MM.1S (cell line): ENCODE results near the gene CD53.

Experiments used
- DNase-seq: peaks from one replicate; pipeline ENCODE4 v3.0.0-alpha.2; 2015
- H2AFZ ChIP-seq: fragments of 300-600 bp; sonication (generic); 2 replicates; pipeline ENCODE4 v1.6.0; 2016; ENCODE audit warnings: antibody characterized with exemption, low read length
- H3F3A ChIP-seq: fragments of 300-600 bp; sonication (generic); 2 replicates; pipeline ENCODE4 v1.6.1; 2016; ENCODE audit warnings: mild to moderate bottlenecking, antibody characterized with exemption, low read length, moderate library complexity, mixed read lengths; ENCODE audit not compliant: insufficient read depth
- H3K27ac ChIP-seq: fragments of 300-600 bp; sonication (generic); 2 replicates; pipeline ENCODE4 v1.5.1; 2016; ENCODE audit warnings: mild to moderate bottlenecking, low read length
- H3K27me3 ChIP-seq: fragments of 300-600 bp; sonication (generic); replicated peaks from 2 replicates; pipeline ENCODE4 v1.6.0; 2016; ENCODE audit warnings: low read length; ENCODE audit not compliant: insufficient read depth
- H3K36me3 ChIP-seq: fragments of 300-600 bp; sonication (generic); replicated peaks from 2 replicates; pipeline ENCODE4 v1.6.1; 2016; ENCODE audit warnings: mild to moderate bottlenecking, low read length, mixed read lengths; ENCODE audit not compliant: insufficient read depth
- H3K4me1 ChIP-seq: fragments of 300-600 bp; sonication (generic); 2 replicates; pipeline ENCODE4 v1.6.1; 2016; ENCODE audit warnings: low read length, mixed read lengths
- H3K4me2 ChIP-seq: fragments of 300-600 bp; sonication (generic); 2 replicates; pipeline ENCODE4 v1.6.0; 2016; ENCODE audit warnings: low read depth, low read length
- H3K4me3 ChIP-seq: fragments of 300-600 bp; sonication (generic); 2 replicates; pipeline ENCODE4 v1.5.1; 2016; ENCODE audit warnings: low read length, mixed read lengths
- H3K79me2 ChIP-seq: fragments of 300-600 bp; sonication (generic); 2 replicates; pipeline ENCODE4 v1.6.1; 2016; ENCODE audit warnings: mixed run types, low read length, mixed read lengths
- H3K9ac ChIP-seq: fragments of 300-600 bp; sonication (generic); 2 replicates; pipeline ENCODE4 v1.6.1; 2016; ENCODE audit warnings: low read length, mixed read lengths
- H3K9me2 ChIP-seq: fragments of 300-600 bp; sonication (generic); replicated peaks from 2 replicates; pipeline ENCODE4 v1.6.1; 2016; ENCODE audit warnings: mild to moderate bottlenecking, low read length, mixed read lengths; ENCODE audit not compliant: insufficient read depth
- H3K9me3 ChIP-seq: fragments of 300-600 bp; sonication (generic); replicated peaks from 2 replicates; pipeline ENCODE4 v1.6.1; 2016; ENCODE audit warnings: mild to moderate bottlenecking, low read length, mixed read lengths; ENCODE audit not compliant: insufficient read depth
- H4K20me1 ChIP-seq: fragments of 300-600 bp; sonication (generic); 2 replicates; pipeline ENCODE4 v1.6.1; 2016; ENCODE audit warnings: mild to moderate bottlenecking, low read length, moderate library complexity, mixed read lengths; ENCODE audit not compliant: insufficient read depth
- CTCF ChIP-seq: fragments of 300-600 bp; sonication (generic); IDR thresholded peaks from 2 replicates; pipeline ENCODE4 v1.5.1; 2016; ENCODE audit warnings: antibody characterized with exemption, low read length, mixed read lengths
- EZH2 ChIP-seq: fragments of 300-600 bp; sonication (generic); optimal IDR thresholded peaks from 2 replicates; pipeline ENCODE3; 2017; ENCODE audit warnings: low read depth, mild to moderate bottlenecking, antibody characterized with exemption, low read length, mixed read lengths
- EZH2phosphoT487 ChIP-seq: fragments of 300-600 bp; sonication (generic); IDR thresholded peaks from 2 replicates; pipeline ENCODE4 v1.6.1; 2018; ENCODE audit warnings: antibody characterized with exemption, low read length

The CD53 gene

GRCh38 chr1:110902820-110903463 lies 30.0 kb downstream of the CD53 start:
- H3K79me2 ChIP-seq, result no peaks in the 10 kb centered on the region
- no peak for TF ChIP-seq EZH2
- TF ChIP-seq EZH2phosphoT487, result no peak
- no peak for TF ChIP-seq CTCF
- H4K20me1 ChIP-seq, result no peaks in the 10 kb centered on the region
- no peaks in the 10 kb centered on the region for H3K4me1 ChIP-seq
- H3F3A ChIP-seq, result no peaks in the 10 kb centered on the region
- no peak for DNase-seq
- no peaks in the 10 kb centered on the region for H3K9me3 ChIP-seq
- no peak overlapping the region for H3K4me2 ChIP-seq
- no peak overlapping the region for H2AFZ ChIP-seq
- no peak overlapping the region for H3K4me3 ChIP-seq
- H3K27ac ChIP-seq, result no peak overlapping the region
- H3K9me2 ChIP-seq, result no peaks in the 10 kb centered on the region
- no peaks in the 10 kb centered on the region for H3K36me3 ChIP-seq
- no peak overlapping the region for H3K9ac ChIP-seq
- H3K27me3 ChIP-seq, result no peaks in the 10 kb centered on the region

- Histone ChIP-seq H3K27me3 (no peaks in the 10 kb centered on the region), H2AFZ (no peak overlapping the region), H3K4me3 (no peak overlapping the region), H3K9ac (no peak overlapping the region), H3K9me2 (no peaks in the 10 kb centered on the region), H3K79me2 (no peaks in the 10 kb centered on the region), H3K4me1 (no peaks in the 10 kb centered on the region), H4K20me1 (no peaks in the 10 kb centered on the region), H3K36me3 (no peaks in the 10 kb centered on the region), H3F3A (no peaks in the 10 kb centered on the region), H3K9me3 (no peaks in the 10 kb centered on the region), H3K27ac (no peak overlapping the region), H3K4me2 (no peak overlapping the region)
- TF ChIP-seq CTCF (no peak), EZH2phosphoT487 (no peak), EZH2 (no peak)
- no peak for DNase-seq
These were observed 31.0 kb downstream of the CD53 start for GRCh38 chr1:110903853-110904500.

- Histone ChIP-seq H3K9me2 (no peaks in the 10 kb centered on the region), H3K4me3 (no peak overlapping the region), H3K4me1 (peaks cover 5% of the 10 kb centered on the region; the same call in 1 of the 2 replicates), H2AFZ (no peak overlapping the region), H4K20me1 (no peaks in the 10 kb centered on the region), H3K27ac (no peak overlapping the region), H3K4me2 (no peak overlapping the region), H3F3A (no peaks in the 10 kb centered on the region), H3K79me2 (no peaks in the 10 kb centered on the region), H3K36me3 (no peaks in the 10 kb centered on the region), H3K27me3 (no peaks in the 10 kb centered on the region), H3K9me3 (no peaks in the 10 kb centered on the region), H3K9ac (no peak overlapping the region)
- no peak for TF ChIP-seq EZH2phosphoT487
- no peak for TF ChIP-seq EZH2
- TF ChIP-seq CTCF, result no peak
- DNase-seq, result no peak
These were observed 39.8 kb downstream of the CD53 start for GRCh38 chr1:110912784-110913183.
